ENCODE results near the gene SPC25. TPM values are rescaled to one million over a fixed set of nuclear protein-coding genes. Genes with fewer than 3 reads are reported as not detected.
"Not testable (repeated sequence)": the region's sequence is repeated elsewhere in the genome, so short reads cannot be mapped to it uniquely, and the experiment has no call there.

Gene SPC25
- total RNA-seq, 1 donor from 2014 or later, result 0.18 TPM

GRCh38 chr2:168892327-168892726, 2.1 kb upstream of the SPC25 start:
- peaks cover 5% of the 10 kb centered on the region for H3K27me3 Mint-ChIP-seq
- intact Hi-C loops (cut with micrococcal nuclease), result loop anchor here (5.0 to 10.0 kb wide), 2 partner anchors 178 to 435 kb away; partner anchors contain the start of gene CERS6
- H3K27ac Mint-ChIP-seq, result no peak overlapping the region
- ChIA-PET CTCF (no interaction called here), POLR2A (no interaction called here)
- no peak for DNase-seq
- TF ChIP-seq CTCF (IDR thresholded peaks at IDR 0.05), result no peak
- peaks cover 11% of the 10 kb centered on the region for H3K4me1 Mint-ChIP-seq
- ATAC-seq (ENCODE audit: low read depth), result no peak
- no peak overlapping the region for H3K4me3 Mint-ChIP-seq
- peaks cover 3% of the 10 kb centered on the region for H3K36me3 Mint-ChIP-seq (ENCODE audit: low read depth)
- H3K9me3 Mint-ChIP-seq, result no peaks in the 10 kb centered on the region

- Mint-ChIP-seq H3K27ac (no peak overlapping the region), H3K4me1 (peaks cover 11% of the 10 kb centered on the region), H3K27me3 (peaks cover 5% of the 10 kb centered on the region), H3K9me3 (no peaks in the 10 kb centered on the region), H3K36me3 (ENCODE audit: low read depth) (peaks cover 3% of the 10 kb centered on the region), H3K4me3 (peak overlapping the region; percentile 91)
- CTCF ChIA-PET, result no interaction called here
- no peak for TF ChIP-seq CTCF (IDR thresholded peaks at IDR 0.05)
- POLR2A ChIA-PET, result no interaction called here
- no peak for DNase-seq
- intact Hi-C loops (cut with micrococcal nuclease), result loop anchor here (5.0 to 10.0 kb wide), 2 partner anchors 175 to 432 kb away; partner anchors contain the start of gene CERS6
- ATAC-seq (ENCODE audit: low read depth), result no peak
These were observed 610 bp downstream of the SPC25 start for GRCh38 chr2:168889635-168890005.

GRCh38 chr2:168884975-168885374, 5.3 kb downstream of the SPC25 start:
- Mint-ChIP-seq H3K27me3 (no peaks in the 10 kb centered on the region), H3K9me3 (no peaks in the 10 kb centered on the region), H3K27ac (no peak overlapping the region), H3K4me1 (peaks cover 3% of the 10 kb centered on the region), H3K36me3 (ENCODE audit: low read depth) (no peaks in the 10 kb centered on the region), H3K4me3 (no peak overlapping the region)
- ChIA-PET POLR2A (no interaction called here), CTCF (no interaction called here)
- intact Hi-C loops (cut with micrococcal nuclease), result no loop called here
- DNase-seq (no peak), ATAC-seq (ENCODE audit: low read depth) (no peak)
- TF ChIP-seq CTCF (IDR thresholded peaks at IDR 0.05), result no peak

- H3K4me3 Mint-ChIP-seq; H3K9me3 Mint-ChIP-seq; H3K27me3 Mint-ChIP-seq; H3K4me1 Mint-ChIP-seq; POLR2A ChIA-PET; DNase-seq; H3K36me3 Mint-ChIP-seq (ENCODE audit: low read depth); ATAC-seq (ENCODE audit: low read depth); intact Hi-C loops (cut with micrococcal nuclease); H3K27ac Mint-ChIP-seq; CTCF ChIA-PET: not testable (repeated sequence)
These were observed 8.1 kb downstream of the SPC25 start for GRCh38 chr2:168882163-168882562.

- H3K9me3 Mint-ChIP-seq, result no peaks in the 10 kb centered on the region
- no peaks in the 10 kb centered on the region for H3K27me3 Mint-ChIP-seq
- H3K27ac Mint-ChIP-seq, result no peak overlapping the region
- ATAC-seq (ENCODE audit: low read depth) (no peak), DNase-seq (no peak)
- no peak overlapping the region for H3K4me3 Mint-ChIP-seq
- intact Hi-C loops (cut with micrococcal nuclease), result no loop called here
- TF ChIP-seq CTCF (IDR thresholded peaks at IDR 0.05), result no peak
- ChIA-PET POLR2A (no interaction called here), CTCF (no interaction called here)
- peaks cover 2% of the 10 kb centered on the region for H3K4me1 Mint-ChIP-seq
- no peaks in the 10 kb centered on the region for H3K36me3 Mint-ChIP-seq (ENCODE audit: low read depth)
These were observed 15.7 kb downstream of the SPC25 start for GRCh38 chr2:168874368-168875054.

- ATAC-seq (ENCODE audit: low read depth); H3K36me3 Mint-ChIP-seq (ENCODE audit: low read depth); H3K4me1 Mint-ChIP-seq; CTCF ChIA-PET; H3K4me3 Mint-ChIP-seq; intact Hi-C loops (cut with micrococcal nuclease); H3K9me3 Mint-ChIP-seq; POLR2A ChIA-PET; H3K27ac Mint-ChIP-seq; DNase-seq; H3K27me3 Mint-ChIP-seq: not testable (repeated sequence)
These were observed 19.4 kb downstream of the SPC25 start for GRCh38 chr2:168870824-168871223.

- intact Hi-C loops (cut with micrococcal nuclease); ATAC-seq (ENCODE audit: low read depth): not testable (repeated sequence)
These were observed 19.9 kb downstream of the SPC25 start for GRCh38 chr2:168870369-168870768.

GRCh38 chr2:168867164-168867563, 23.1 kb downstream of the SPC25 start:
- H3K4me1 Mint-ChIP-seq; CTCF ChIA-PET; ATAC-seq (ENCODE audit: low read depth); H3K36me3 Mint-ChIP-seq (ENCODE audit: low read depth); H3K9me3 Mint-ChIP-seq; H3K27ac Mint-ChIP-seq; DNase-seq; POLR2A ChIA-PET; H3K4me3 Mint-ChIP-seq; H3K27me3 Mint-ChIP-seq; intact Hi-C loops (cut with micrococcal nuclease): not testable (repeated sequence)

More at GRCh38 chr2:168870369-168870768, 19.9 kb downstream of the SPC25 start:
- H3K27ac Mint-ChIP-seq; H3K36me3 Mint-ChIP-seq (ENCODE audit: low read depth); H3K27me3 Mint-ChIP-seq; H3K4me1 Mint-ChIP-seq; POLR2A ChIA-PET; DNase-seq; H3K4me3 Mint-ChIP-seq; H3K9me3 Mint-ChIP-seq; CTCF ChIA-PET: not testable (repeated sequence)
